OCI-M1 (cell line): Measurements from ENCODE around the gene TP53I3.
A peak's percentile ranks its signal among the peaks of the same experiment; 100 is the strongest.
"Not testable (repeated sequence)": the region's sequence is repeated elsewhere in the genome, so short reads cannot be mapped to it uniquely, and the experiment has no call there.

Experiments
- DNase-seq: peaks from one replicate; lab custom pipeline; 2025; lab: John Stamatoyannopoulos, UW

Gene TP53I3

GRCh38 chr2:24084386-24085199 is at the start of gene TP53I3:
Gene TP53I3 (minus strand): TSS chr2:24084834. CDS start chr2:24084326, 508 bp downstream.
- DNase-seq: peak; percentile 95

- no peak for DNase-seq
These were observed 47.9 kb upstream of the TP53I3 start for GRCh38 chr2:24132543-24132942.

GRCh38 chr2:24125956-24126355 is 41.3 kb upstream of the TP53I3 start:
- no peak for DNase-seq

GRCh38 chr2:24123922-24124580 is 39.4 kb upstream of the TP53I3 start:
- no peak for DNase-seq

GRCh38 chr2:24123195-24123921 is 38.7 kb upstream of the TP53I3 start, which contains the start of the genes FAM228B and PFN4:
Gene FAM228B (plus strand): TSS chr2:24123469. CDS start chr2:24124362, 893 bp downstream.
Gene PFN4 (minus strand): TSS chr2:24123334. CDS start chr2:24122535, 799 bp downstream.
- DNase-seq: peak; percentile 86

GRCh38 chr2:24122366-24123194 is 37.9 kb upstream of the TP53I3 start:
- DNase-seq: peak; percentile 28

GRCh38 chr2:24121469-24121868 is 36.8 kb upstream of the TP53I3 start:
- DNase-seq: no peak

GRCh38 chr2:24121066-24121465 is 36.4 kb upstream of the TP53I3 start:
- DNase-seq: no peak

GRCh38 chr2:24117902-24118301 is 33.3 kb upstream of the TP53I3 start:
- no peak for DNase-seq

GRCh38 chr2:24115057-24115456 is 30.4 kb upstream of the TP53I3 start:
- no peak for DNase-seq

GRCh38 chr2:24111407-24111901 is 26.8 kb upstream of the TP53I3 start:
- no peak for DNase-seq

GRCh38 chr2:24110660-24111303 is 26.1 kb upstream of the TP53I3 start:
- DNase-seq: no peak

GRCh38 chr2:24109431-24109830 is 24.8 kb upstream of the TP53I3 start:
- not testable (repeated sequence) for DNase-seq

GRCh38 chr2:24107336-24107735 is 22.7 kb upstream of the TP53I3 start:
- DNase-seq: no peak

GRCh38 chr2:24106786-24107185 is 22.2 kb upstream of the TP53I3 start:
- no peak for DNase-seq

- no peak for DNase-seq
These were observed 21.2 kb upstream of the TP53I3 start for GRCh38 chr2:24105816-24106215.

GRCh38 chr2:24104906-24105305 is 20.3 kb upstream of the TP53I3 start:
- DNase-seq: no peak

- no peak for DNase-seq
These were observed 19.5 kb upstream of the TP53I3 start for GRCh38 chr2:24104110-24104650.

GRCh38 chr2:24102677-24103076 is 18.0 kb upstream of the TP53I3 start:
- no peak for DNase-seq

- no peak for DNase-seq
These were observed 17.4 kb upstream of the TP53I3 start for GRCh38 chr2:24101992-24102391.

- DNase-seq: not testable (repeated sequence)
These were observed 16.1 kb upstream of the TP53I3 start for GRCh38 chr2:24100732-24101131.
